B cell (primary cell): Measurements from ENCODE around the gene KREMEN2. TPM values are rescaled to one million over a fixed set of nuclear protein-coding genes. Genes with fewer than 3 reads are reported as not detected.

Source experiments
- ATAC-seq: fragments of 200-7000 bp; cut with Tn5 transposase; one replicate; pipeline ENCODE4 v1.10.0; 2021; ENCODE audit warnings: low read depth, mild to moderate bottlenecking, moderate number of reproducible peaks, moderate library complexity
- CTCF ChIA-PET: fragments of 350-600 bp; sonication (Branson Sonifier 250); formaldehyde crosslinking; loops from one replicate; lab custom pipeline; 2021; ENCODE audit warnings: antibody characterized with exemption, inconsistent platforms; lab: Charles Lee
- POLR2A ChIA-PET: fragments of 350-600 bp; sonication (Branson Sonifier 250); formaldehyde crosslinking; loops from one replicate; lab custom pipeline; 2021; ENCODE audit warnings: antibody characterized with exemption; lab: Charles Lee
- DNase-seq: peaks from one replicate; pipeline ENCODE4 v3.0.0; 2013
- H2AFZ ChIP-seq: 2 replicates; pipeline ENCODE4 v1.6.1; 2012; ENCODE audit warnings: mild to moderate bottlenecking, low read depth, low read length; ENCODE audit not compliant: insufficient read depth, poor library complexity, severe bottlenecking
- H3K27ac ChIP-seq, 2 donors: 1 replicate in 1 of 2; 2 replicates in 1 of 2; pipeline ENCODE4 v1.5.1; 2012 to 2013; ENCODE audit warnings: low read length in 2 of 2, mild to moderate bottlenecking in 2 of 2, moderate library complexity in 1 of 2
- H3K27me3 ChIP-seq, 4 experiments: fragments of 200-600 bp in 1 of 4; sonication (generic) in 1 of 4; replicated peaks in 1 of 4; 1 replicate in 2 of 4; 2 replicates in 2 of 4; pipeline versions ENCODE4 v1.6.1 to v1.7.0; 2013 to 2016; ENCODE audit warnings: low read length in 3 of 4, mild to moderate bottlenecking in 2 of 4, mixed read lengths in 1 of 4, moderate library complexity in 1 of 4; ENCODE audit not compliant: insufficient read depth in 4 of 4, control insufficient read depth in 3 of 4; ENCODE audit errors: control extremely low read depth in 1 of 4
- H3K36me3 ChIP-seq, 2 experiments: replicated peaks in 1 of 2; 1 replicate in 1 of 2; 2 replicates in 1 of 2; pipeline versions ENCODE4 v1.6.1 to v1.7.1; 2013; ENCODE audit warnings: low read length in 1 of 2; ENCODE audit not compliant: insufficient read depth in 2 of 2, control insufficient read depth in 1 of 2; ENCODE audit errors: control extremely low read depth in 1 of 2, extremely low read depth in 1 of 2
- H3K4me1 ChIP-seq, 2 donors: fragments of 200-600 bp in 1 of 2; sonication (generic) in 1 of 2; 1 replicate in 1 of 2; 2 replicates in 1 of 2; pipeline versions ENCODE4 v1.5.1 to v1.6.1; 2013 to 2017; ENCODE audit warnings: low read length in 2 of 2; ENCODE audit not compliant: control insufficient read depth in 2 of 2, insufficient read depth in 2 of 2
- H3K4me2 ChIP-seq: replicated peaks from 2 replicates; pipeline ENCODE3; 2012; ENCODE audit warnings: mild to moderate bottlenecking, low read depth, low read length; ENCODE audit not compliant: poor library complexity, severe bottlenecking
- H3K4me3 ChIP-seq, 5 experiments: fragments of 200-600 bp in 1 of 5; sonication (generic) in 1 of 5; 1 replicate in 3 of 5; 2 replicates in 2 of 5; pipeline versions ENCODE4 v1.5.1 to v1.7.0; 2011 to 2016; ENCODE audit warnings: low read length in 4 of 5, mild to moderate bottlenecking in 4 of 5, low read depth in 2 of 5, control low read depth in 1 of 5, moderate library complexity in 1 of 5; ENCODE audit not compliant: insufficient read depth in 1 of 5; ENCODE audit errors: control extremely low read depth in 1 of 5, extremely low read depth in 1 of 5
- H3K79me2 ChIP-seq: fragments of 200-600 bp; sonication (generic); one replicate; pipeline ENCODE4 v1.6.0; 2016; ENCODE audit warnings: low read length; ENCODE audit not compliant: control insufficient read depth, insufficient read depth
- H3K9ac ChIP-seq: fragments of 200-600 bp; sonication (generic); 2 replicates; pipeline ENCODE4 v1.6.1; 2017; ENCODE audit warnings: mild to moderate bottlenecking, low read length, moderate library complexity
- H3K9me3 ChIP-seq, 3 donors: one replicate each; pipeline versions ENCODE4 v1.6.1 to v1.7.1; 2013; ENCODE audit warnings: low read length in 2 of 3; ENCODE audit not compliant: control insufficient read depth in 2 of 3, insufficient read depth in 1 of 3; ENCODE audit errors: control extremely low read depth in 1 of 3
- H4K20me1 ChIP-seq: 2 replicates; pipeline ENCODE4 v1.6.0; 2012; ENCODE audit warnings: mild to moderate bottlenecking, low read length; ENCODE audit not compliant: insufficient read depth, control insufficient read depth, poor library complexity, severe bottlenecking
- H3K27ac Mint-ChIP-seq: one replicate; pipeline ENCODE4 v1.8.0; 2021; ENCODE audit warnings: mixed read lengths
- H3K27me3 Mint-ChIP-seq: one replicate; pipeline ENCODE4 v1.8.0; 2021; ENCODE audit warnings: mixed read lengths
- H3K4me1 Mint-ChIP-seq: one replicate; pipeline ENCODE4 v1.8.0; 2021; ENCODE audit warnings: mixed read lengths
- H3K4me3 Mint-ChIP-seq: one replicate; pipeline ENCODE4 v1.8.0; 2021; ENCODE audit warnings: mixed read lengths
- H3K9me3 Mint-ChIP-seq: one replicate; pipeline ENCODE4 v1.8.0; 2022; ENCODE audit warnings: mixed read lengths; ENCODE audit not compliant: insufficient read depth
- CTCF ChIP-seq: fragments of 200-600 bp; IDR thresholded peaks from one replicate; pipeline ENCODE4 v1.8.0; 2022; ENCODE audit warnings: antibody characterized with exemption, mild to moderate bottlenecking
- EZH2 ChIP-seq: IDR thresholded peaks from 2 replicates; pipeline ENCODE4 v1.6.1; 2012; ENCODE audit warnings: borderline replicate concordance, low read depth, mild to moderate bottlenecking, moderate library complexity, low read length; ENCODE audit not compliant: insufficient read depth, poor library complexity, severe bottlenecking
- WGBS: methylation state at CpG from one replicate; pipeline ENCODE4 v1.1.5; 2013; ENCODE audit warnings: missing lambda C conversion rate; ENCODE audit not compliant: insufficient coverage; 5-methylcytosine and 5-hydroxymethylcytosine counted together
- intact Hi-C: fragments of 100-400 bp; cut with micrococcal nuclease; formaldehyde crosslinking; loops from one replicate; pipeline ENCODE4 v1.10.0; 2022
- polyA plus RNA-seq: library from polyadenylated mRNA; depleted of rRNA; stranded (reverse); fragments of >200 nt; gene quantifications from 2 replicates; pipeline ENCODE4 v1.2.3, GENCODE V29; 2012
- total RNA-seq, 2 donors: library from RNA; stranded (reverse); fragments of 120-200 nt in 1 of 2; gene quantifications; 1 replicate in 1 of 2; 2 replicates in 1 of 2; pipeline versions ENCODE4 v1.2.3 to v1.2.4, GENCODE V29; 2013 to 2022

Gene KREMEN2
- total and polyA plus RNA-seq, 2 donors (not counting 1 experiment from before 2014, with no cell fraction given), result 0.17 to 1.1 TPM

- ChIA-PET CTCF (no interaction called here), POLR2A (no interaction called here)
- H3K4me3 Mint-ChIP-seq, result no peak overlapping the region
- H3K4me1 ChIP-seq, result peaks cover 6 to 9% of the 10 kb centered on the region in 2 donors
- no peak overlapping the region for H3K9ac ChIP-seq
- no peak overlapping the region for H3K4me2 ChIP-seq
- H3K4me1 Mint-ChIP-seq, result peaks cover 6% of the 10 kb centered on the region
- no peaks in the 10 kb centered on the region for H4K20me1 ChIP-seq
- peaks cover 0 to 7% (median 0%) of the 10 kb centered on the region in 3 donors for H3K9me3 ChIP-seq
- H3K79me2 ChIP-seq, result no peaks in the 10 kb centered on the region
- H3K27me3 ChIP-seq, result peaks cover 0 to 31% (median 16%) of the 10 kb centered on the region in 4 experiments
- TF ChIP-seq EZH2 (no peak), CTCF (no peak)
- no peak overlapping the region for H3K27ac ChIP-seq
- H3K36me3 ChIP-seq, result no peaks in the 10 kb centered on the region
- H3K27ac Mint-ChIP-seq, result no peak overlapping the region
- no peak overlapping the region for H2AFZ ChIP-seq
- intact Hi-C loops, result no loop called here
- no peak for ATAC-seq
- 95% methylated on average over 27 of the region's 27 CpGs for WGBS
- H3K9me3 Mint-ChIP-seq, result no peaks in the 10 kb centered on the region
- no peak for DNase-seq
- no peak overlapping the region for H3K4me3 ChIP-seq
- peaks cover 22% of the 10 kb centered on the region for H3K27me3 Mint-ChIP-seq
These were observed 49.4 kb downstream of the KREMEN2 start for GRCh38 chr16:3013491-3013951.

GRCh38 chr16:3013998-3014690, 50.1 kb downstream of the KREMEN2 start:
- H3K9me3 Mint-ChIP-seq, result no peaks in the 10 kb centered on the region
- Histone ChIP-seq H3K27me3 (peaks cover 0 to 34% (median 14%) of the 10 kb centered on the region in 4 experiments), H3K4me1 (peaks cover 4 to 6% of the 10 kb centered on the region in 2 donors), H3K4me3 (no peak overlapping the region), H3K27ac (no peak overlapping the region), H3K9ac (no peak overlapping the region), H4K20me1 (no peaks in the 10 kb centered on the region), H2AFZ (no peak overlapping the region), H3K79me2 (no peaks in the 10 kb centered on the region), H3K9me3 (peaks cover 0 to 4% (median 0%) of the 10 kb centered on the region in 3 donors), H3K36me3 (no peaks in the 10 kb centered on the region), H3K4me2 (no peak overlapping the region)
- 87% methylated on average over 8 of the region's 12 CpGs for WGBS
- POLR2A ChIA-PET, result no interaction called here
- peaks cover 4% of the 10 kb centered on the region for H3K4me1 Mint-ChIP-seq
- H3K27me3 Mint-ChIP-seq, result peaks cover 22% of the 10 kb centered on the region
- H3K27ac Mint-ChIP-seq, result no peak overlapping the region
- DNase-seq (no peak), ATAC-seq (no peak)
- H3K4me3 Mint-ChIP-seq, result no peak overlapping the region
- intact Hi-C loops, result no loop called here
- CTCF ChIA-PET, result no interaction called here
- no peak for TF ChIP-seq EZH2
- no peak for TF ChIP-seq CTCF
